Neural cell (in vitro differentiated cells): ENCODE data around the gene SLC27A1. TPM values are rescaled to one million over a fixed set of nuclear protein-coding genes. Genes with fewer than 3 reads are reported as not detected.

ENCODE experiments used
- H2AFZ ChIP-seq: fragments of 200-600, 300-800 bp; sonication (generic), shearing (Covaris generic); 2 replicates; pipeline ENCODE4 v1.6.0; 2014; ENCODE audit warnings: low read depth, mild to moderate bottlenecking, antibody characterized with exemption, low read length, moderate library complexity
- H3F3A ChIP-seq: fragments of 200-600 bp; shearing (Covaris generic); 2 replicates; pipeline ENCODE4 v1.6.1; 2016; ENCODE audit warnings: mild to moderate bottlenecking, moderate library complexity, mixed read lengths, antibody characterized with exemption, low read length; ENCODE audit not compliant: insufficient read depth, poor library complexity, severe bottlenecking
- H3K27ac ChIP-seq: fragments of 200-600, 300-800 bp; sonication (generic), shearing (Covaris generic); 2 replicates; pipeline ENCODE4 v1.5.1; 2014; ENCODE audit warnings: mild to moderate bottlenecking, low read length, moderate library complexity
- H3K27me3 ChIP-seq: fragments of 300-800, 200-600 bp; sonication (generic), shearing (Covaris generic); 2 replicates; pipeline ENCODE4 v1.6.0; 2014; ENCODE audit warnings: mild to moderate bottlenecking, low read depth, low read length, moderate library complexity; ENCODE audit not compliant: insufficient read depth
- H3K36me3 ChIP-seq: fragments of 300-800, 200-600 bp; sonication (generic), shearing (Covaris generic); 2 replicates; pipeline ENCODE4 v1.5.1; 2014; ENCODE audit warnings: mild to moderate bottlenecking, antibody characterized with exemption, low read length, moderate library complexity; ENCODE audit not compliant: insufficient read depth
- H3K4me2 ChIP-seq: fragments of 300-800, 200-600 bp; sonication (generic), shearing (Covaris generic); 2 replicates; pipeline ENCODE4 v1.6.0; 2014; ENCODE audit warnings: mild to moderate bottlenecking, low read length
- H3K4me3 ChIP-seq: fragments of 300-800, 200-600 bp; sonication (generic), shearing (Covaris generic); 2 replicates; pipeline ENCODE4 v1.5.1; 2014; ENCODE audit warnings: mild to moderate bottlenecking, low read length, moderate library complexity
- H3K79me2 ChIP-seq: fragments of 200-600 bp; shearing (Covaris generic); replicated peaks from 2 replicates; pipeline ENCODE4 v1.6.0; 2014; ENCODE audit warnings: mild to moderate bottlenecking, low read length, moderate library complexity; ENCODE audit not compliant: insufficient read depth
- H3K9ac ChIP-seq: fragments of 300-800, 200-600 bp; sonication (generic), shearing (Covaris generic); 2 replicates; pipeline ENCODE4 v1.6.1; 2016; ENCODE audit warnings: mild to moderate bottlenecking, low read length, mixed read lengths
- H3K9me2 ChIP-seq: fragments of 200-600 bp; shearing (Covaris generic); 2 replicates; pipeline ENCODE4 v1.6.1; 2016; ENCODE audit warnings: mild to moderate bottlenecking, low read length, mixed read lengths; ENCODE audit not compliant: insufficient read depth
- H3K9me3 ChIP-seq: fragments of 200-600, 300-800 bp; sonication (generic), shearing (Covaris generic); 2 replicates; pipeline ENCODE4 v1.6.1; 2016; ENCODE audit warnings: mild to moderate bottlenecking, mixed run types, low read length, moderate library complexity, mixed read lengths
- H4K20me1 ChIP-seq: fragments of 200-600 bp; shearing (Covaris generic); 2 replicates; pipeline ENCODE4 v1.6.1; 2016; ENCODE audit warnings: mild to moderate bottlenecking, mixed run types; ENCODE audit not compliant: insufficient read depth
- CTCF ChIP-seq: fragments of 450-650 bp; IDR thresholded peaks from 2 replicates; pipeline ENCODE4 v1.5.1; 2014; ENCODE audit warnings: antibody characterized with exemption, mild to moderate bottlenecking, moderate library complexity; ENCODE audit not compliant: poor library complexity, severe bottlenecking
- EP300 ChIP-seq: fragments of 450-650 bp; conservative IDR thresholded peaks from 2 replicates; pipeline ENCODE4 v1.6.1; 2014; ENCODE audit warnings: antibody characterized with exemption, mild to moderate bottlenecking, moderate library complexity; ENCODE audit not compliant: poor library complexity, severe bottlenecking
- EZH2 ChIP-seq: fragments of 200-600, 300-800 bp; shearing (Covaris generic), sonication (generic); IDR thresholded peaks from 2 replicates; pipeline ENCODE4 v1.6.1; 2014; ENCODE audit warnings: antibody characterized with exemption, low read length, borderline replicate concordance, mild to moderate bottlenecking; ENCODE audit not compliant: insufficient read depth, poor library complexity, severe bottlenecking
- MXI1 ChIP-seq: fragments of 450-650 bp; conservative IDR thresholded peaks from 2 replicates; pipeline ENCODE4 v1.6.1; 2014; ENCODE audit warnings: antibody characterized with exemption, mild to moderate bottlenecking; ENCODE audit not compliant: poor library complexity, severe bottlenecking
- POLR2AphosphoS5 ChIP-seq: IDR thresholded peaks from 2 replicates; pipeline ENCODE4 v1.6.1; 2012
- RAD21 ChIP-seq: fragments of 450-650 bp; conservative IDR thresholded peaks from 2 replicates; pipeline ENCODE4 v1.6.1; 2014; ENCODE audit warnings: antibody characterized with exemption, mild to moderate bottlenecking, moderate library complexity
- SMC3 ChIP-seq: fragments of 450-650 bp; conservative IDR thresholded peaks from 2 replicates; pipeline ENCODE4 v1.6.1; 2014; ENCODE audit warnings: antibody characterized with exemption, mild to moderate bottlenecking, moderate library complexity; ENCODE audit not compliant: poor library complexity
- TAF1 ChIP-seq: IDR thresholded peaks from 2 replicates; pipeline ENCODE4 v1.6.1; 2012; ENCODE audit warnings: low read depth
- polyA plus RNA-seq: library from polyadenylated mRNA; depleted of rRNA; stranded (reverse); fragments of >200 nt; gene quantifications from 2 replicates; pipeline ENCODE4 v1.2.3, GENCODE V29; 2014
- TF ChIP-seq, protein P1 (sequence below): IDR thresholded peaks from 2 replicates; pipeline ENCODE4 v1.6.1; 2012; ENCODE audit warnings: borderline replicate concordance

The SLC27A1 gene
- polyA plus RNA-seq, 1 donor from 2014 or later = 22.0 TPM

DNA sequence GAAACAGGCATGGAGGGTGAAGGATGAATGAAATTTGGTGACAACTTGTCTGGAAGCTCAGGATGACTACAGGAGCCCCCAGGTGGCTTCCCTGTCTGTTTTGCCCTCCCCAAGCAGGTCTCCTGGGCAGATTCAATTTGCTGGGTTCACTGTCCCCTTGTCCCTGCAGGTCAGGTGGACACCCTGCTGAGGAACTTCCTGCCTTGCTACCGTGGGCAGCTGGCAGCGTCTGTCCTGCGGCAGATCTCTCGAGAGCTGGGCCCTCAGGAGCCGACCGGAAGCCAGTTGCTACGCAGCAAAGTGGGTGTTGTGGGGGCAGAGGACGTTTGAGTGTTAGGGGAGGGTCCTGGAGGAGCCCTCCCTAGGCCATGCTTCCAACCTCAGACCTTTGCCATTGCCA is 60.3 kb downstream of the SLC27A1 start:
- Histone ChIP-seq H3K27ac (no peak overlapping the region), H3F3A (no peaks in the 10 kb centered on the region), H2AFZ (no peak overlapping the region), H3K9me2 (no peaks in the 10 kb centered on the region), H3K36me3 (no peaks in the 10 kb centered on the region), H3K9ac (no peak overlapping the region), H3K79me2 (no peaks in the 10 kb centered on the region), H3K9me3 (peaks cover 4% of the 10 kb centered on the region), H3K27me3 (no peaks in the 10 kb centered on the region), H4K20me1 (no peaks in the 10 kb centered on the region), H3K4me3 (no peak overlapping the region), H3K4me2 (no peak overlapping the region)
- TF ChIP-seq SMC3 (no peak), CTCF (no peak), POLR2AphosphoS5 (no peak)

- Histone ChIP-seq H2AFZ (no peak overlapping the region), H3K9me3 (peaks cover 4% of the 10 kb centered on the region), H3K9me2 (no peaks in the 10 kb centered on the region), H3F3A (no peaks in the 10 kb centered on the region), H3K36me3 (no peaks in the 10 kb centered on the region), H3K27ac (no peak overlapping the region), H3K4me2 (no peak overlapping the region), H3K27me3 (no peaks in the 10 kb centered on the region), H3K9ac (no peak overlapping the region), H3K4me3 (no peak overlapping the region), H3K79me2 (no peaks in the 10 kb centered on the region), H4K20me1 (no peaks in the 10 kb centered on the region)
- TF ChIP-seq EZH2 (no peak), POLR2AphosphoS5 (no peak)
Measured at GRCh38 chr19:17532116-17532515, 61.8 kb downstream of the SLC27A1 start.

DNA sequence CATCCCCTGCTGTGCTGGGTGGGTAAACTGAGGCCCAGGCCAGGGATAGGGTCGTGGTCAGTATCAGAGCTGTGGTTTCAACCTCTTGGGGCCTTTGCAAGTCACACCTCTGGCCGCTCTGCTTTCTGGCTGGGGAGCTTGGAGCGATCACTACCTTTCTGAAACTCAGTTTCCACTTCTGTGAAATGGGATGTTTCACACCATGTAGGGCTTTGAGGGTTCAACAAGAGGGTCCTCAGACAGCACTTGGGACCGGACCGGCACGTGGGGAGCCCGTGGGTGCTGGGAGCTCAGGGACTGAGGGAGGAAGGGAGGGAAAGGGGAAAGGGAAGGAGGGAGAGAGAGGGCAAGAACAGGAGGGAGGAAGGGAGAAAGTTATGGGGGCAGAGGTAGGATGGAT is 62.2 kb downstream of the SLC27A1 start:
- no peak overlapping the region for H3K4me2 ChIP-seq
- no peaks in the 10 kb centered on the region for H3K36me3 ChIP-seq
- no peaks in the 10 kb centered on the region for H3K27me3 ChIP-seq
- no peaks in the 10 kb centered on the region for H3F3A ChIP-seq
- no peak overlapping the region for H3K9ac ChIP-seq
- no peak overlapping the region for H3K27ac ChIP-seq
- TF ChIP-seq EZH2 (no peak), POLR2AphosphoS5 (no peak), EP300 (no peak), CTCF (no peak), RAD21 (no peak), TAF1 (no peak), MXI1 (no peak), SMC3 (no peak)
- TF ChIP-seq, protein P1, sequence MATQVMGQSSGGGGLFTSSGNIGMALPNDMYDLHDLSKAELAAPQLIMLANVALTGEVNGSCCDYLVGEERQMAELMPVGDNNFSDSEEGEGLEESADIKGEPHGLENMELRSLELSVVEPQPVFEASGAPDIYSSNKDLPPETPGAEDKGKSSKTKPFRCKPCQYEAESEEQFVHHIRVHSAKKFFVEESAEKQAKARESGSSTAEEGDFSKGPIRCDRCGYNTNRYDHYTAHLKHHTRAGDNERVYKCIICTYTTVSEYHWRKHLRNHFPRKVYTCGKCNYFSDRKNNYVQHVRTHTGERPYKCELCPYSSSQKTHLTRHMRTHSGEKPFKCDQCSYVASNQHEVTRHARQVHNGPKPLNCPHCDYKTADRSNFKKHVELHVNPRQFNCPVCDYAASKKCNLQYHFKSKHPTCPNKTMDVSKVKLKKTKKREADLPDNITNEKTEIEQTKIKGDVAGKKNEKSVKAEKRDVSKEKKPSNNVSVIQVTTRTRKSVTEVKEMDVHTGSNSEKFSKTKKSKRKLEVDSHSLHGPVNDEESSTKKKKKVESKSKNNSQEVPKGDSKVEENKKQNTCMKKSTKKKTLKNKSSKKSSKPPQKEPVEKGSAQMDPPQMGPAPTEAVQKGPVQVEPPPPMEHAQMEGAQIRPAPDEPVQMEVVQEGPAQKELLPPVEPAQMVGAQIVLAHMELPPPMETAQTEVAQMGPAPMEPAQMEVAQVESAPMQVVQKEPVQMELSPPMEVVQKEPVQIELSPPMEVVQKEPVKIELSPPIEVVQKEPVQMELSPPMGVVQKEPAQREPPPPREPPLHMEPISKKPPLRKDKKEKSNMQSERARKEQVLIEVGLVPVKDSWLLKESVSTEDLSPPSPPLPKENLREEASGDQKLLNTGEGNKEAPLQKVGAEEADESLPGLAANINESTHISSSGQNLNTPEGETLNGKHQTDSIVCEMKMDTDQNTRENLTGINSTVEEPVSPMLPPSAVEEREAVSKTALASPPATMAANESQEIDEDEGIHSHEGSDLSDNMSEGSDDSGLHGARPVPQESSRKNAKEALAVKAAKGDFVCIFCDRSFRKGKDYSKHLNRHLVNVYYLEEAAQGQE = no peak
- H3K9me2 ChIP-seq = no peaks in the 10 kb centered on the region
- H3K79me2 ChIP-seq = no peaks in the 10 kb centered on the region
- H3K9me3 ChIP-seq = peaks cover 4% of the 10 kb centered on the region
- H3K4me3 ChIP-seq = no peak overlapping the region
- H4K20me1 ChIP-seq = no peaks in the 10 kb centered on the region
- no peak overlapping the region for H2AFZ ChIP-seq
